Measurements from ENCODE around the gene KCNG3.

KCNG3 gene, protein sequence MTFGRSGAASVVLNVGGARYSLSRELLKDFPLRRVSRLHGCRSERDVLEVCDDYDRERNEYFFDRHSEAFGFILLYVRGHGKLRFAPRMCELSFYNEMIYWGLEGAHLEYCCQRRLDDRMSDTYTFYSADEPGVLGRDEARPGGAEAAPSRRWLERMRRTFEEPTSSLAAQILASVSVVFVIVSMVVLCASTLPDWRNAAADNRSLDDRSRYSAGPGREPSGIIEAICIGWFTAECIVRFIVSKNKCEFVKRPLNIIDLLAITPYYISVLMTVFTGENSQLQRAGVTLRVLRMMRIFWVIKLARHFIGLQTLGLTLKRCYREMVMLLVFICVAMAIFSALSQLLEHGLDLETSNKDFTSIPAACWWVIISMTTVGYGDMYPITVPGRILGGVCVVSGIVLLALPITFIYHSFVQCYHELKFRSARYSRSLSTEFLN

GRCh38 chr2:42493468-42494354 is at the start of gene KCNG3:
Gene KCNG3 (minus strand): TSS chr2:42493982. CDS start chr2:42493501, 481 bp downstream.
- DNase-seq = peak; percentile 50

- no peak for DNase-seq
Measured at GRCh38 chr2:42542871-42543270, 49.1 kb upstream of the KCNG3 start.

GRCh38 chr2:42537493-42537892 is 43.7 kb upstream of the KCNG3 start:
- DNase-seq = no peak

GRCh38 chr2:42532397-42532796 is 38.6 kb upstream of the KCNG3 start:
- no peak for DNase-seq

DNA sequence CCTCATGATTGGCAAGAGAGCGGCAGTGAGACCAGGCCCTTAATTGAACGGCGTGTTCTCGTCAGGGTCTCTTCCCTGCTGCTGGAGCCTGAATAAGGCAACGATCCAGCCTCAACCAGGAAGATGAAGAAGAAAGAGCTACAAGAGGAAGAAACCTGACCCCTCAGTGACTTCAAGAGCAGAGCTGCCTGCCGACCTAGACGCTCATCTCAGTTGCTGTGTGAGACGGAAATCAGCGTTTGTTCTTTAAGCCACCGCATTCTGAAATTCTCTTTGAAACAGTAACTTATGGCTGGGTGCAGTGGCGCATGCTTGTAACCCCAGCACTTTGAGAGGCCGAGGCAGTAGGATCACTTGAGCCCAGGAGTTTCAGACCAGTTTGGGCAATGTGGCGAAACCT is 29.6 kb upstream of the KCNG3 start:
- DNase-seq = no peak

GRCh38 chr2:42522035-42522434 is 28.3 kb upstream of the KCNG3 start:
- no peak for DNase-seq

DNA sequence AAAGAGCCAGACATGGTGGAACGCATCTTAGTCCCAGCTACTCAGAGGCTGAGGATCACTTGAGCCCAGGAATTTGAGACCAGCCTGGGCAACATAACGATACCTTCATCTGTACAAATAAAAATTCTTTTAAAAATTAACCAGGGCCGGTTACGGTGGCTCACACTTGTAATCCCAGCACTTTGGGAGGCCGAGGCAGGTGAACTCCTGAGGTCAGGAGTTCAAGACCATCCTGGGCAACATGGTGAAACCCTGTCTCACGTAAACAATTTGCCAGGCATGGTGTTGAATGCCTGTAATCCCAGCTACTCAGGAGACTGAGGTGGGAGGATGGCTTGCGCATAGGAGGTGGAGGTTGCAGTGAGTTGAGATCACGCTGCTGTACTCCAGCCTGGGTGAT is 25.8 kb upstream of the KCNG3 start:
- DNase-seq = no peak

DNA sequence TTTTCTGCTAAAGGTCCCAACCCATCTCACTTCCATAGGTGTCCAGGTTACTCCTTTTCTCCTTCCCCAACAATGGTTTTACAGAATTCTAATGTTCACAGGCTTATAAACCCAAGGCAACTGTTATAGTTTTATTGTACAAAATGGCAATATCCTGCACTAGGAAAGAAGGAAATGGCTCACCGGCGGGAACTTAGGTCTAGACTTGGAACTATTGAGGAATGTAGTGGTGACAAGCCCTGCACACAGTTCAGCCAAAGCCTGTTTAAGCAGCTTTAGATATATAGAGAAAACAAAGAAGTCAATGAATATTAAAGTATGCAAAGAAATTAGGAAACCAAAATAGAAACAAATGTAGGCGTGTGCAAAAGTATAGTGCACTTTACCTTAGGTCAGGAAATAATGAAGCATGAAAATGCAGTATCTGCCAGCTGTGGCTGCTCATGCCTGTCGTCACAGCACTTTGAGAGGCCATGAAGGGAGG is 22.7 kb upstream of the KCNG3 start:
- no peak for DNase-seq

DNA sequence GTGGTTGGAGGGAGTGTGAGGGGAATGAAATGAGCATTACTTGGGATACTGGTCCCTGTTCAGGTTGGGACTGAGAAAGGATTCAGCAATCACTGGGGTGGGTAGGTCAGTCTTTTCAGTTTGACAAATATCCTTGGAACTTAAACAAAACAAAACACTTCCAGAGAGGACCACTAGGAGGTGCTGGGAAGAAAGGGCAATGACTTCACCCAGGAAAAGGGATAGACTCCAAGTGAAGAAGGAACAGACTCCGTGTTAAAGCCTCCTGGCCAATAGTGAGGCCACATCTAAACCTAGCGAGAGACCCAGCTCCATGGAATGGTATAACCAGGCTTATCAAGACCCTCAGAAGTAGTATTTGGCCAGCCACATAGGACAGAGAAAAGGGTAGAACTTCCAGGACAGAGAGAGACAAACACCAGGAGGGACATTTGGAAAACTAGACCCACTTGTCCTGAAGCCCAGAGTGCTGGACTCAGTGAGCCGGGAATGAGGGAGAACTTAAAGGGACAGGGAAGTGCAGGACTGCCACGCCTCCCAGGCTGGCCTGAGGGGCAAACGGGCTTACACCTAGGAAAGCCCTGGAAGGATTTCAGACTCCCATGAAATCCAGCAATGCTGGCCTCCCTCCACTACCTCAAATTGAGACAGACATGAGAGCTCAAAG is 19.6 kb upstream of the KCNG3 start:
- DNase-seq = no peak

DNA sequence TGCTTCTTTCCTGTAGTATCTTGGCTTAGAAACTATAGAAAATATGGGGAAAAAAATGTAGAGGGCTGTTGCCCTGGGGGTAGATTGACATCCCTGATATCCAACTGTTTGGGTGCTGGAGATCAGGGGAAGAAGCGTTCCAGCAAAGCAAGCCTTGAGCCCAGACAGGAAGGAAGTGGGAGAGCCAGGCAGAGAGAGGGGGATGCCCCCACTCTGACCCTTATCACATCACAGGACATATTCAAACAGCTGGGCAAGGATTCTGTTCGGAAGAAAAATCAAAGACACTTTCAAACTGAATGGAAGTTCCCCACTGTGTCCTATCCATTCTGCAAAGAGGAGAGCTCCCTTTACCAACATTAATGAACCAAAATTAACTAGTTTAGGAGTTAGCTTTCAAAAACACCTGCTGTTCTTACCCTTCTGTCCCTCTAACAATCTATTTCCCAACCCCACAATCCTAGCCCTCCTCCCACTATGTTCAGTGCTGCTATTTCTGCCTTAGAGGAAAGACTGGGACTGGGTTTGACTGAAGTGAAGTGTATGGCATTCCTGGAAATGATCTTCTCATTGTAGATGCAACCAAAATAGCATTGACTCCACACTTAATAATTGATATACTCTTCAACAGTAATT is 16.9 kb upstream of the KCNG3 start:
- no peak for DNase-seq

DNA sequence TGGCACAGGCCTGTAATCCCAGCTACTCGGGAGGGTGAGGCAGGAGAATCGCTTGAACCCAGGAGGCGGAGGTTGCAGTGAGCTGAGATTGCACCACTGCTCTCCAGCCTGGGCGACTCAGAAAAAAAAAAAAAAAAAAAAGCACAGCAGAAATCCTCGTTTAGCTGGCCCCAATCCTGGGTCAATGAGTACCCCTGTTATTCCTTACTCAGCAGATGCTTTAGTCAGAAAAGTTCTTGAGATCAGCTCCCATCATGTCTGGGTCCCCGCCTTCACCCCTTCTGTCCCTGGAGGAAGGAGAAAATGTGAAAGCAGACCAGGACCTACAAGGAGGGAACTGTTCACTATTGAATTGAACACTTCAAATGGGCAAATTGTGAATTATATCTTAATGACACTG is 16.4 kb upstream of the KCNG3 start:
- DNase-seq = no peak

- no peak for DNase-seq
Measured at GRCh38 chr2:42504364-42505230, 10.8 kb upstream of the KCNG3 start.

- no peak for DNase-seq
Measured at GRCh38 chr2:42503291-42503690, 9.5 kb upstream of the KCNG3 start.

DNA sequence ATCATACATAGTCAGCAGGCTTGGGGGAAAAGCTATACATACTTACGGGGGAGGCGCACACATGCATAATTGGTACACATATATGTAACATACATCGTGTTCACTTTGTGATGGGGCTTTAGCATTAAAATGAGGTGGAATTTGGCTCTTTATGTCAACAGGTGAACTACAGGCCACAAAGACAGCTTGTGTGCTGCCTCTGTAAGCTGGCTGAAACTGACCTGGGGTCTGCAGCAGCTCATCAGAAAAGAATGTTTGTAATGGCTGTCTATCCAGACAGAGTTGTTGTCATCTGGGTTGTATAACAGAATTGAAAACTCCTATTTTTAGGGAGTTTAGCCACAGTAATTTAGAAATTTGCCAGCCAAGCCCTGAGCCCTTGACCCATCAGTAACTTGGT is 4.7 kb upstream of the KCNG3 start:
- no peak for DNase-seq

DNA sequence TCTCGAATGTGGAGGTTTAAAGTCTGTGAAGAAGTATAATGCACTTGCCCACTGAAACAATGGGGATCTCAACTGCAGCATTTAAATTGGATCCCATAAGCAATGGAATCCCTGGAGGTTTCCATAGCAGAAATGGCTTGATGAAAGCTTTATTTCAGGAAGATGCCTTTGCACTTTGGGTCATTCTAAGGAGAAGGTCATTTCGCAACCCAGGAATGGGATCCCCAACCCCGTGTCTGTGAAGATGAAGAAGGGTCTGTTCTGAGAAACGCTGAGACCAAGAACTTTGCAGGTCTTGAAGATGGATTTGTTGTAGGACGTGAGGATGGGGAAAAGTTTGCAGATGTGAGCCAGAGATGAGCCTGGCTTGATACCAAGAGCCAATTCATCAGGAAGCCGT is 1.8 kb upstream of the KCNG3 start:
- DNase-seq = no peak

GRCh38 chr2:42495234-42495581 is 1.4 kb upstream of the KCNG3 start:
- no peak for DNase-seq

DNA sequence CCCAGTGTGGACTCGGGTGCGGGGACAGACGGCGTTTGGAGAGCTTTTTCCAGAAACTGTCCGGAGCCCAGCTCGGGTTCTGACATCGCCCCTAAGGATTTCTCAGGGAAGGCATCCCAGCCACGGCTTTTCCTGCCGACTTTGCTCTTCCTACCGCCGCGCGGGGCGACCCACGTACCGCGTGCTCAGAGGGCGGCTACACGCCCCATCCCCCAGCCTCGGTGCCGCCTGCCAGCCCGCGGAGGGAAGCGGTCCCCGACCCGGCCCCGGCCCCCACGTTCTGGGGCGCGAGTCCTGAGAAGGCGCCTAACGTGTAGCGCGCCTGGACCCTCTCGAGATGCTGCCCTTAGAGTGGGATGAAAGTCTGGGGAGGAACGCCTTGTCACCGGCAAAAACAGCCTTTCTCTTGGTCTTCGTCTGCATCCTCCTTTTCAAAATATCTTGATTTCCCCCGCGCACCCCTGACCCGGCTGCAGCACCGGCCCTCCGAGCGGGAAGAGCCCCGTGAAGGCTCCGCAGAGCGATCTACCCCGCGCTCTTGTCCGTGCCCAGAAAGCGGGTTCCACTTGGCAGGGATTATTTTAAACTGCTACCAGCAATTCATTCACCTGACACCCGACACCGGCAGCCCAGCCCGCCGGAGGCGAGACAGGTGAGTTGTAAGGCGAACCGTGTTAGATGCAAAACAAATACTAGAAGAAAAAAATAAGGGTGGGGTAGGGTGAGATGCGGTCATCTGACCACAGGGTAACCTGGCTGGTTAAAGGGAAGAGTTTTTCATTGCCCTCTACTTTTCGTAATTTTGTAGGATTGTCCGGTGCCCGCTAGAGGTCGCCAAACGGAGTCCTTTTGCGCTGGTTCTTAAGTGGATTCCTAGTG is 812 bp upstream of the KCNG3 start:
- peak; percentile 69 for DNase-seq

- DNase-seq = no peak
Measured at GRCh38 chr2:42492691-42493467, 903 bp downstream of the KCNG3 start.

DNA sequence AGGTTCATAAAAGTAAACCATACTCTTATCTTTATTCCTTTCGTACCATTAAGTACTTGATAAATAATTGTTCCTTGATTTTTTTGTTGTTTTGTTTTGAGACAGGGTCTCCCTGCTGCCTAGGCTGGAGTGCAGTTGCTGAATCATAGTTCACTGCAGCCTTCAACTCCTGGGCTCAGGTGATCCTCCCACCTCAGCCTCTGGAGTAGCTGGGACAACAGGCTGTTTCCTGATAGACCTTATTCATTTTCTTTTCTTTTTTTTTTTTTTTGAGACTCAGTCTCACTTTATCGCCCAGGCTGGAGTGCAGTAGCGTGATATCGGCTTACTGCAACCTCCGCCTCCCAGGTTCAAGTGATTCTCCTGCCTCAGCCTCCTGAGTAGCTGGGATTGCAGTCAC is 5.5 kb downstream of the KCNG3 start:
- DNase-seq = no peak

Data from CD4-positive, alpha-beta T cell treated with Interleukin-15 for 1 hour (primary cell).